ENCODE data around the gene MUS81.

DNA sequence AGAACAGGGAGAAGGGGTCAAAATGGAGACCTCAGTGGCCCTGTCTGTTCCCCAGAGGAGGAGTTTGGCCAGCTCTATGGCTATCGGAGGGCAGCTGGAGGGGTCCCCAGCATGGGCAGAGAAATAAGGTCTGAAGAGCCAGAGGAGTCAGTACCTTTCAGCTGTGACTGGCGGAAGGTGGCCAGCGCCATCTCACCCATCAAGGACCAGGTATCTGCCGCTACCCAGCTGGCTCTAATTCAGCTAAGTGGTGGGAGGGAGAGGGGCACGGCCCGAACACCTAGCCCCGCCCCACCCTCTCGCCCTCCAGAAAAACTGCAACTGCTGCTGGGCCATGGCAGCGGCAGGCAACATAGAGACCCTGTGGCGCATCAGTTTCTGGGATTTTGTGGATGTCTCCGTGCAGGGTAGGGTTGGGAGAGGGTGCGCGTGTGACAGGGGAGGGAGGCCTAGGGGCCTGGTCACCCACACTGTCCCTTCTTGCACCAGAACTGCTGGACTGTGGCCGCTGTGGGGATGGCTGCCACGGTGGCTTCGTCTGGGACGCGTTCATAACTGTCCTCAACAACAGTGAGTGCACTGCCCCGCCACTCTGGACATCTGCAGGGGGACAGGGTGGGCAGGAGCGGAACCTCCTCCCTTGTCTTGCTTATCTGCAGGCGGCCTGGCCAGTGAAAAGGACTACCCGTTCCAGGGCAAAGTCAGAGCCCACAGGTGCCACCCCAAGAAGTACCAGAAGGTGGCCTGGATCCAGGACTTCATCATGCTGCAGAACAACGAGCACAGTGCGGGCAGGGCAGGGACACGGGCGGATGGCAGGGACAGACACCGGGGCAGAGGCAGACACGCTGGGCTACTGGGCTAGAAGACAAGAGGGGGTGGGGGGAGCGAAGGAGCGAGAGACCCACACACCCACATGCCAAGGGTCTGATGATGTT is 22.2 kb downstream of the MUS81 start:
- no peak for TF ChIP-seq EP300 (IDR thresholded peaks at IDR 0.05; ENCODE audit: low read depth)
- TF ChIP-seq, protein P1, sequence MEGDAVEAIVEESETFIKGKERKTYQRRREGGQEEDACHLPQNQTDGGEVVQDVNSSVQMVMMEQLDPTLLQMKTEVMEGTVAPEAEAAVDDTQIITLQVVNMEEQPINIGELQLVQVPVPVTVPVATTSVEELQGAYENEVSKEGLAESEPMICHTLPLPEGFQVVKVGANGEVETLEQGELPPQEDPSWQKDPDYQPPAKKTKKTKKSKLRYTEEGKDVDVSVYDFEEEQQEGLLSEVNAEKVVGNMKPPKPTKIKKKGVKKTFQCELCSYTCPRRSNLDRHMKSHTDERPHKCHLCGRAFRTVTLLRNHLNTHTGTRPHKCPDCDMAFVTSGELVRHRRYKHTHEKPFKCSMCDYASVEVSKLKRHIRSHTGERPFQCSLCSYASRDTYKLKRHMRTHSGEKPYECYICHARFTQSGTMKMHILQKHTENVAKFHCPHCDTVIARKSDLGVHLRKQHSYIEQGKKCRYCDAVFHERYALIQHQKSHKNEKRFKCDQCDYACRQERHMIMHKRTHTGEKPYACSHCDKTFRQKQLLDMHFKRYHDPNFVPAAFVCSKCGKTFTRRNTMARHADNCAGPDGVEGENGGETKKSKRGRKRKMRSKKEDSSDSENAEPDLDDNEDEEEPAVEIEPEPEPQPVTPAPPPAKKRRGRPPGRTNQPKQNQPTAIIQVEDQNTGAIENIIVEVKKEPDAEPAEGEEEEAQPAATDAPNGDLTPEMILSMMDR (IDR thresholded peaks at IDR 0.05): no peak

All from transverse colon (tissue), 3 donors.